Inflammatory macrophage (primary cell): ENCODE measurements around the gene LARGE1.
A peak's percentile ranks its signal among the peaks of the same experiment; 100 is the strongest.

Experiments used
- DNase-seq, 2 donors: peaks; one replicate each; pipeline ENCODE4 v3.0.0-alpha.2; 2020 to 2022
- total RNA-seq, 18 experiments: gene quantifications; one replicate each; lab custom pipeline; 2026; ENCODE audit warnings: mixed read lengths in 6 of 18, inconsistent platforms in 2 of 18; lab: John Stamatoyannopoulos, UW

Gene LARGE1
- total RNA-seq: 0.99 to 14.1 (median 4.3) reads per million in 18 experiments

DNA sequence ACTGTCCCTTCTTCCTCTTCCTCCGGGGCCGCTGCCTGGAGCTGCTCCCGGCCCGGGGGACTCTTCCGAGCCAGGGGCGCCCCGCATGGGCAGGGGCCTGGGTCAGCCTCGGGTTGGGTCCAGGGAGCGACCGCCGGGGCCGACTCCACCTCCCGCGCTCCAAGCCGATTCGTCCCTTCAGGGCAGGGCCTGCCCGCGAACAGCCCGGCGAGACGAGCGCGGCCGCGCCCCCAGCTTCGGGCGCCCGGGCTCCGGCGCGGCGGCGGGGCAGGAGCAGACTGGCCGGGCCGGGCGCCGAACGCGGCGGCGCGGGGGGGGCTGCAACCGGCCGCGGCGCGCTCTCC is at the start of gene LARGE1:
TSS of gene LARGE1 (minus strand) at position 280 of the 344 bp plus-strand sequence.
- DNase-seq: peak in 1 of 2 donors; percentile 1

DNA sequence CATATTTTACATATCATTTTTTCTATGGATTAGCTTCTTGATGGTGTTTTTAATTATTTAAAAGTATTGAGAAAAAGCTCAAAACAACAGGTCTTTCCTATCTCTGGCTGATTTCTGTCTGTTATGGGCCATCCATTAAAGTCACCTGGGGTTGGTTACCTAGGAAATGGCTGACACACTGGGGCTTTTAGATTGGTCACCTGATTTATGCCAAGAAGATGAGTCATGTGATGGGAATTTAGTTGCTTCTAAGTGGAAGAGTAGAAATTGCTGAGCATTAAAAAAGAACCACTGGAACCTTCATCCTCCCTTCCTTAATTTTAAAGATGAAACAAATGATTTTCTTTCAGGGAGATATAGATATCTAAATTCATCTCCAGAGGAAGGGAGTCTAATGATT is 48.8 kb upstream of the LARGE1 start:
- DNase-seq: no peak

GRCh38 chr22:33964121-33964520 is 43.8 kb upstream of the LARGE1 start:
- DNase-seq: no peak

DNA sequence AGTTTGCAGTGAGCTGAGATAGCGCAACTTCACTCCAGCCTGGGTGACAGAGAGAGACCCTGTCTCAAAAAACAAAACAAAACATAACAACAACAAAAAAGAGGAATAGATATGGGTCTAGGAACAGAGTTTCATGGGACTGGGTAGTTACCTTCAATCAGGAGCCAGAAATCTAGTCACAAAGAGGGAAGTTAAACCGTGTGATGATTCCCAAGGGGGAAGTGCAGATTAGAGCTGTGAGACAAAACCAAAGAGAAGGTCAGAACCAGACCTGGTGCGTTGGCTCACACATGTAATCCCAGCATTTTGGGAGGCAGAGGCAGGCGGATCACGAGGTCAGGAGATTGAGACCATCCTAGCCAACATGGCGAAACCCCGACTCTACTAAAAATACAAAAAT is 42.1 kb upstream of the LARGE1 start:
- no peak for DNase-seq

- no peak for DNase-seq
These were observed 38.5 kb upstream of the LARGE1 start for GRCh38 chr22:33958741-33959140.

DNA sequence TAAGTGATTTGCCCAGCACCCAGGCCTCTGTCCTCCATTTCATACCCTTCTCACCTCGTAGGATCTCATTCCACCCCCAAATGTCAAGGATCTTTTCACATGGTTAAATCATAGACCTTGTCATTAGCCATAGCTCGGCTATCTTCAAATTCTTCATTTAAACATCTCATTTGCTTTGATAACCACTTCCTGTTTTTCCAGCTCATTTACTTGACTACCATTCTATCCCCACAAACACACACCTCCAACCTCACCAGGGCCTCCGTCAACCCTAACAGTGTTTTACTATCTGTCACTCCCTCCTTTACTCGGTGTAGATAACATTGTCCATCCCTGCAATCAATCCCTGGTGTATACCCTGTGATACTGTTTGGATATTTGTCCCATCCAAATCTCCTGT is 36.8 kb upstream of the LARGE1 start:
- DNase-seq: no peak

DNA sequence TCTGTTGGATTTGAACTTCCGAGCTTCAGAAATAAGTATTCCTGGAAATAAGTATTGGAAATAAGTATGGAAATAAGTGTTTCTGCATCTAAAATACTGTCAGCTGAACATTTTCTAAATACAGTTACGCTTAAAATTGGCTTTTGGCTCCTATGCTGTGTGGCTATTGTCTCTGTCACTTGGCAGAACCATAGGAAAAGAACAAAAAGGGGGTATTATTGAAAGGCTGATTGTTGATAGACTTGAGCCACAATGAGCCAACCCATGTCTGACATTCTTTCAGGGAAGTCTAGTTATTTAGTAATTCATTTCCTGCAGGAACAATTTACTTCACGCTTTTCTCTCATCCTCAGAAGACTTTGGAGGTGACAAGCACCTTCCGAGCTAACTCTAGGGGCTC is 32.5 kb upstream of the LARGE1 start:
- DNase-seq: no peak

GRCh38 chr22:33940741-33941140 is 20.5 kb upstream of the LARGE1 start:
- no peak for DNase-seq

DNA sequence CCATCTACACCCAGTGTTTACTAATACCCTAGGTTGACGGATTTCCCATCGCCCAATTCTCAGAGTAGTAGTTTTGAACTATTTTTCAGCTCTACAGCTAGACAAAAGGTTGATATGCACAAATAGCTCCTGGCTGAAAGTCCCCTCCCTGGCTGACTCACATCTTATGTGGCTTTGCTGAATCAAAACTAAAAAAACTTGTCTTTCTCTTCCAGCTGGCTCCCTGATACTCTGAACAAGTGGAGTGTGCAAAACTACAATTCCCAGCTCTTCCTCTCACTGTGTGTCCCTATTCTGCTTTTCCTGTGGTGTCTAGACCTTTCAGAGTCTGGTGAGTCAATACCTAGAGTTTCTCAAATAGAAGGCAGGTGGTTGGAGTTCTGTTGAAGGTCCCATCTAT is 12.7 kb upstream of the LARGE1 start:
- DNase-seq: no peak

DNA sequence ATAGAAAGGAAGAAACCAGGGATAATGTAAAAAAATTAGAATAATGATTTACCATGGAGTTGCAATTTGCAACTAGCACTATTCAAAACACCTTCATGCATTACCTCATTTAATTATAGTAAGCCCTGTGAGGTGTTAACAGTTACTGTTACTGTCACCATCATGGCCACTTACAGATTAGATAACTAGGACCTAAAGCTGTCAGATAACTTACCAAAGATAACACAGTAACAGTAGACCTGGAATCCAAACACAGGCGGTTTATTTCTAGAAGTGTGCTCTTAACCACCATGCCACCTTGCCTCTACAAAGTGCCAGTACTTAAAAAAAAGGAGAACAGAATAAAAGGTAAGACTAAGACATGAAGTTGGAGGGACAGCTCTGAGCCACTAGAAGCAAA is 11.1 kb upstream of the LARGE1 start:
- DNase-seq: no peak

GRCh38 chr22:33927752-33928151 is 7.5 kb upstream of the LARGE1 start:
- DNase-seq: no peak

- DNase-seq: no peak
These were observed 4.9 kb upstream of the LARGE1 start for GRCh38 chr22:33925194-33925593.

GRCh38 chr22:33923660-33924246 is 3.5 kb upstream of the LARGE1 start:
- peak; percentile 51 to 57 for DNase-seq

DNA sequence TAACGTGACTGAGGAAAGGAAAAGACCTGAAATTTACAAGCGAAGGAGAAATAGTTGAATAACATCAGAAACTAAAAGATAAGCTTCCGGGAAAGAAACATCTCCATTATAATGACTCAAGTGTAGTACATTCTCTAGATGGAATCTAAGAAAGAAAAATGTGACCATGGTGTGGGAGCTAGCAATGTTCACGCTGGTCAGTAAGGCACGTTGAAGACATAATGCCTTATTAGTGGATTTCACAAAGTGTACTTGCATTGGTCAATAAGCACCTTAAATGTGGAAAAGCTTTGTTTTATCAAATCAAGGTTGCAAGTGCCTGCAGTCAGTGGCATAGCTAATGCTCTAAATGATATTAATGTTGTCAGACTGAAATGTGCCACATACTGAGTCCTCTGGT is 2.8 kb upstream of the LARGE1 start:
- DNase-seq: no peak

GRCh38 chr22:33922349-33922681 is 2.0 kb upstream of the LARGE1 start:
- DNase-seq: no peak

DNA sequence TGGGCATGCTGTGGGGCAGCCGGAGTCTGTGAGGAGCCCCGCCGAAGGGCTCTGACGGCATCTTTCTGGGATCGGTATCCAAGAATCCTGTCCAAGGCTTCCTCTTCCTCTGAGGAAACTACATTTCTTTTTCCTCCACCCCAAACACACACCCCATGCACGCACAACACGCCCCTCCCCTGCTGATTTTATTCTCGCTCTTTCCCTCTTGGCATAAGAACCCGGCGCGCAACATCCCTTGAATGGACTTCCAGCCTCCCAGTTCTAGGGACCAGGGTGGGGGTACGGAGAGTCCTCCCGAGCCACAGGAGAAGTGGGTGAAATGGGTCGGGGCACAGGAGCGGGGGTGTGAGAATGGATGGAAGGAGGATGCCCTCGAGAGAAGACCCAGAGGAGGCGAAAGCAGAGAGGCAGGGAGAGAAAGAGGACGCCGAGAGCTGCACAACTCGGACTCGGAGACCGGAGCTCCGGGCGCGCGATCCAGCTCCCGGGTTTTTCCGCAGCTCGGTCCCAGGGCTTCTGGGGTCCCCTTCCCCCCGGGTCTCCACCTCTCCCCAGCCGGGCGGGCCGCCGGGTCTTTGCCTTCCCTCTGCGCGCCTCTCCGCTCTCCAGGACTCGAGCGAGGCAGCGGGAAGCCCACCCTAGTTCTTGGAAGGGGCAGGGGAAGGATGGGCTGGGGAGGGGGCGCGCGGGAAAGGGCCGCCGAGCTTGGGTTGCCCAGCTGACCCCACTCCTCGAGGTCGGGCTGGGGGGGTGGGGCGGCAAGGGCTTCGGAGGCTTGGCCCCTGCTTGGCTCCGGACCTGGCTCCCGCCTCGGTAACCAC is 1.5 kb upstream of the LARGE1 start:
- no peak for DNase-seq

DNA sequence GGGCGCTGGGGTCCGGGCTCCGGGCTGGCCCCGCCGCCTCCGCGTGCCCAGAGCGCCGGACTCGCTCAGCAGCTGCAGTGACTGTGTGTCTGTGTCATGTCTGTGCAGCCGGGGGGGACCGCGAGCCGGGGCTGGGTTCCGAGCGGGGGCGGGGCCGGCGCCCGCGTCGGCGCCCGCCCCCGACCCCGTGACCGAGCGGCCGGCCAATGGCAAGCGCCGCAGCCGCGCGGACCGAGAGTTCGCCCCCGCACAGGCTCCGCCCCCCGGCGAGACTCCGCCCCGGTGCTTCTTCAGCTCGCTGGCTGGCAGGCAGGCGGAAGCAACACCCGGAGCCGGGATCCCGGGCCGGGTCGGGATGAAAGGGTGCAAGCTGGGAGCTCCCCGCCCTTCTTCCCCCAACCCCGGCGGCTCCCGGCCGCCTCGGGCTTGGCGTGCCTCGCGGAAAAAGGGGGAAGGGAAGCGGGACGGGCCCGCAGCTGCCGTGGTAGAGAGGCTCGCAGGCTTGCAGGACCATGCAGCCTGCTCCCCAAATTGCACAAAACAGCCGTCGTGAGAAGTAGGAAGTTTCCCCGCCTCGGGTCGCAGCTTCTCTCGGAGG is 750 bp upstream of the LARGE1 start:
- peak; percentile 90 to 94 for DNase-seq

DNA sequence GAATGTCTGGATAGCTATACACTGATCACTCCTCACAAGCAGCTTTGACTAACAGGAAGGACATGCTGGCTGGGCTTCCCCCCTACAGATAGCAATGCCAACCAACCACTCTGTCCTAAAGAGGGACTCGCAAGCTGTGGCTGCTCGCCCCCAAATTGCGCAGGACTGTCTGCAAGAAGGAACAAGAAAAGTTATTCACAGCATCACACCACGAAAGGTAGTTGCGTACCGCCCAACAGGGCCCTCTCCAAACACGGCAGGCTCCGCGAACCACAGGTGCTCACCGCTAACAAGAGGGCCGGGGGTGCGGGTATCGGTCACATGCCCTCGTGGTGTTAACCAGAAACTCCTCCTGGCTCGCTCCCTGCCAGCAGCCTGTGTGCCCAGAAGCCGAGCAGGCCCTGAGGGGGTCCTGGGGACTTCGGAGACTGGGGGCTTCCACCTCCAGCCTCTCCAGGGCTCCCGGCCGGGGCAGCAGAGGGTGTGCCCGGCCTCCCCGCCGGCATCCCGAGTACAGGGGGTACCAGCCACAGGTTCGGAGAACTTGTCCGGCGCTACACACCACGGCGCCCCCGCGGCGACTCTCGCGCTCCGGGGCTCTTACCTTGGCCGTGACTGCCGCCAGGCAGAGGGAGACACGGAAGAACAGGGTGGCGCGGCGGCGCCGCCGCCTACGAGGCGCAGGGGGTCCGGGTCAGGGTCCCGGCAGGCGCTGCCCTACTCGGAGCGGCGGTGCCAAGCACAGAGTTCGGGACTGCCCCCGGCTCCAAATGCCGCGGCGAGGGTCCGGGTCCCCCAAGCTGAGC is 682 bp downstream of the LARGE1 start:
- DNase-seq: peak in 1 of 2 donors; percentile 3

- no peak for DNase-seq
These were observed 1.5 kb downstream of the LARGE1 start for GRCh38 chr22:33918676-33919365.

GRCh38 chr22:33917744-33918406 is 2.4 kb downstream of the LARGE1 start:
- no peak for DNase-seq

GRCh38 chr22:33914699-33915098 is 5.6 kb downstream of the LARGE1 start:
- DNase-seq: no peak

DNA sequence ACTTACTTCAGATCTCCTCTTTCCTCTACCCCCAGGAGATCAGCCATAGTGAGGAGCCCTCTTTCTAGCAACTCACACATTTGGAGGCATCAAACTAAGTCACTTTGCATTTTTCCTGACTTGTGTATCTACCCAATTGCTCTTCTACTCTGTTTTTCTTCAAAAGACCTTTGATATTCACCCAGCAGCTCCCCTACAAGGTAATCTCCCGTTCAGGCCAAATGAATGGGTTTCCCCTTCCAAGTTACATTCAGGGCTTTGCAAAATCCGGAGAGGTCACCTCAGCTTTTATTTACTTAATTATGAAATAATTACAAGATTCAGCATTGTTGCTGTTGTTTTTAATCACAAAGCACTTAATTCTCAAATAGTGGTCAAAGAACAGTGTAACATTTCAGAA is 6.1 kb downstream of the LARGE1 start:
- no peak for DNase-seq
